ENCODE results near the gene CDC42SE2.

The CDC42SE2 gene

DNA sequence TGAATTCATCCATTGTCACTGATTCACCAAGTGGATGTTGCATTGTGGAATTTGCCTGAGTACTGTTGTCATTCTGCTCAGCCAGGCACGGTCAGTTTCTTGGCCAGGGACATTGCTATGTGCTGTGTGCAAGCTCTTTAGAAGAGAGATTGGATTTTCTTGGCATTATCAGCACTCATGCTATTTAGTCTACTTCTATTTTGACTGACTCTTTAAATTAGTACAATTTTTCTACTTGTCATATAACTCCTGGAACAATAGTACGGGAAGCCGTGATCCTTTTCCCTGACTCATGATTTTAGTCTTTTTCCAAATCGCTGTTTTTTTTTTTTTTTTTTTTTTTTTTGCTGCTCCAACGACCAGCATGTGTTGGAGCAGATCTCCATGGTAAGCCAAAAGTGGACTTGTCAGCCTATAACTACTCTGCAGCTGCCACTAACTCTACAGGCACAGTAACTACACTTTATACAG lies 129.7 kb downstream of the CDC42SE2 start:
- Histone ChIP-seq H3K27ac (ENCODE audit: low read depth, low read length) (no peak overlapping the region), H3K27me3 (ENCODE audit: low read length) (no peaks in the 10 kb centered on the region), H3K36me3 (ENCODE audit: low read length) (peaks cover 44% of the 10 kb centered on the region; the same call in 1 of the 2 replicates), H3K9me3 (ENCODE audit: insufficient read depth, low read length) (no peaks in the 10 kb centered on the region), H3F3A (ENCODE audit: insufficient read depth) (peaks cover 69% of the 10 kb centered on the region), H3K4me3 (ENCODE audit: insufficient read depth, low read length, poor library complexity, severe bottlenecking) (no peak overlapping the region), H2AFZ (ENCODE audit: low read depth, low read length, severe bottlenecking) (no peak overlapping the region), H3K79me2 (ENCODE audit: insufficient read depth, low read length) (peaks cover 5% of the 10 kb centered on the region; the same call in 1 of the 2 replicates), H4K20me1 (ENCODE audit: low read depth, low read length) (no peaks in the 10 kb centered on the region), H3K9ac (ENCODE audit: low read length) (no peak overlapping the region), H3K9me2 (replicated peaks; ENCODE audit: insufficient read depth, low read length) (no peaks in the 10 kb centered on the region), H3K4me2 (ENCODE audit: low read depth, low read length, poor library complexity, severe bottlenecking) (no peak overlapping the region)
- TF ChIP-seq, protein P1, sequence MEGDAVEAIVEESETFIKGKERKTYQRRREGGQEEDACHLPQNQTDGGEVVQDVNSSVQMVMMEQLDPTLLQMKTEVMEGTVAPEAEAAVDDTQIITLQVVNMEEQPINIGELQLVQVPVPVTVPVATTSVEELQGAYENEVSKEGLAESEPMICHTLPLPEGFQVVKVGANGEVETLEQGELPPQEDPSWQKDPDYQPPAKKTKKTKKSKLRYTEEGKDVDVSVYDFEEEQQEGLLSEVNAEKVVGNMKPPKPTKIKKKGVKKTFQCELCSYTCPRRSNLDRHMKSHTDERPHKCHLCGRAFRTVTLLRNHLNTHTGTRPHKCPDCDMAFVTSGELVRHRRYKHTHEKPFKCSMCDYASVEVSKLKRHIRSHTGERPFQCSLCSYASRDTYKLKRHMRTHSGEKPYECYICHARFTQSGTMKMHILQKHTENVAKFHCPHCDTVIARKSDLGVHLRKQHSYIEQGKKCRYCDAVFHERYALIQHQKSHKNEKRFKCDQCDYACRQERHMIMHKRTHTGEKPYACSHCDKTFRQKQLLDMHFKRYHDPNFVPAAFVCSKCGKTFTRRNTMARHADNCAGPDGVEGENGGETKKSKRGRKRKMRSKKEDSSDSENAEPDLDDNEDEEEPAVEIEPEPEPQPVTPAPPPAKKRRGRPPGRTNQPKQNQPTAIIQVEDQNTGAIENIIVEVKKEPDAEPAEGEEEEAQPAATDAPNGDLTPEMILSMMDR (IDR thresholded peaks at IDR 0.05; ENCODE audit: insufficient read depth, low read length, poor library complexity, severe bottlenecking): no peak
- TF ChIP-seq EZH2phosphoT487 (conservative IDR thresholded peaks at IDR 0.05; ENCODE audit: low read length): no peak

DNA sequence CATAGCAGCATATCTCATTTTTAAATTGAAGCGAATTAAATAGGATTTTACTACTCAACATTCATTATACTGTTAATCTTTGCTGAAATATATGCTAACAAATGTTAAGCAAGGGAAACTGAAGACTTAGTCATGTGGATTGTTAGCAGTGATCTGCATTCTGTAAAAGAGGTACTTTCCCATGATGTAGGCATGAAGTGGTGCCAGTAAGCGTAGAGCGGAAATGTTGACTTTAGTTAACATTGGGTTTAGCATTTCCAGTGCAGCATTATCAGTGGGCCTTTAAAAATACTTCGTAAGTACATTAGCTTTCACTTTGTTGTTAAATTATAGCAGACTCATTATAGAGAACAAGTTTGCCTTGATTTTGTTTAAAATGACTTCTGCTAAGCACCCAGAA lies 130.3 kb downstream of the CDC42SE2 start:
- Histone ChIP-seq H3K9me2 (replicated peaks; ENCODE audit: insufficient read depth, low read length) (no peaks in the 10 kb centered on the region), H3F3A (ENCODE audit: insufficient read depth) (peaks cover 65% of the 10 kb centered on the region), H3K9me3 (ENCODE audit: insufficient read depth, low read length) (no peaks in the 10 kb centered on the region), H3K4me2 (ENCODE audit: low read depth, low read length, poor library complexity, severe bottlenecking) (no peak overlapping the region), H3K36me3 (ENCODE audit: low read length) (peaks cover 43% of the 10 kb centered on the region; the same call in 1 of the 2 replicates), H3K9ac (ENCODE audit: low read length) (no peak overlapping the region), H2AFZ (ENCODE audit: low read depth, low read length, severe bottlenecking) (no peak overlapping the region), H3K27me3 (ENCODE audit: low read length) (no peaks in the 10 kb centered on the region), H3K27ac (ENCODE audit: low read depth, low read length) (no peak overlapping the region), H4K20me1 (ENCODE audit: low read depth, low read length) (no peaks in the 10 kb centered on the region), H3K4me3 (ENCODE audit: insufficient read depth, low read length, poor library complexity, severe bottlenecking) (no peak overlapping the region), H3K79me2 (ENCODE audit: insufficient read depth, low read length) (peaks cover 3% of the 10 kb centered on the region; the same call in 1 of the 2 replicates)
- TF ChIP-seq EZH2phosphoT487 (conservative IDR thresholded peaks at IDR 0.05; ENCODE audit: low read length): no peak
- TF ChIP-seq, protein P1 (IDR thresholded peaks at IDR 0.05; ENCODE audit: insufficient read depth, low read length, poor library complexity, severe bottlenecking): no peak

DNA sequence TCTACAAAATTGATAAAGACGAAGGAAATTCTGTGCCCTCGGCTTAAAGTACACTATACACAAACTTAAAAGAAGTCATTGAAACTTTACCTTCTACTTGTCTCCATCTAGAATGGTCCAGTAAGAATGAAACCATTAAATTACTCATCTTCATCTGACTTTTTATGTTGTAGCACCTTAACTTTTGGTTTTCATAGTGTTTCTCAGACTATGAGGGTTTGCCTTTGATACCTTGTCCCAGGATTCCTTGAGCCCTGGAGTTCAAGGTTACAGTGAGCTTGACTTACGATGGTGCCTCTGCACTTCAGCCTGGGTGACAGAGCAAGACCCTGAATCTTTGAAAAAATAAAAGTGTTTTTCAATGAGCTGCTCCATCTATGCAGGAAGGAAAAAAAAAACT lies 132.2 kb downstream of the CDC42SE2 start:
- Histone ChIP-seq H3K4me2 (ENCODE audit: low read depth, low read length, poor library complexity, severe bottlenecking) (no peak overlapping the region), H3K27me3 (ENCODE audit: low read length) (no peaks in the 10 kb centered on the region), H3K36me3 (ENCODE audit: low read length) (peaks cover 46% of the 10 kb centered on the region), H4K20me1 (ENCODE audit: low read depth, low read length) (no peaks in the 10 kb centered on the region), H3K9ac (ENCODE audit: low read length) (no peak overlapping the region), H3F3A (ENCODE audit: insufficient read depth) (peaks cover 65% of the 10 kb centered on the region), H3K27ac (ENCODE audit: low read depth, low read length) (no peak overlapping the region), H3K4me3 (ENCODE audit: insufficient read depth, low read length, poor library complexity, severe bottlenecking) (no peak overlapping the region), H3K79me2 (ENCODE audit: insufficient read depth, low read length) (no peaks in the 10 kb centered on the region), H3K9me3 (ENCODE audit: insufficient read depth, low read length) (no peaks in the 10 kb centered on the region), H2AFZ (ENCODE audit: low read depth, low read length, severe bottlenecking) (no peak overlapping the region), H3K9me2 (replicated peaks; ENCODE audit: insufficient read depth, low read length) (no peaks in the 10 kb centered on the region)
- TF ChIP-seq, protein P1 (IDR thresholded peaks at IDR 0.05; ENCODE audit: insufficient read depth, low read length, poor library complexity, severe bottlenecking): no peak
